GM10266 (cell line): ENCODE results near the gene MITD1.

Source experiments
- DNase-seq: peaks from one replicate; pipeline ENCODE4 v3.0.0; 2012; ENCODE audit errors: extremely low spot score
- TF ChIP-seq, protein P1 (sequence below): IDR thresholded peaks from 2 replicates; pipeline ENCODE4 v1.5.1; 2012; ENCODE audit warnings: mild to moderate bottlenecking, low read depth; ENCODE audit not compliant: control insufficient read depth, insufficient read depth; ENCODE audit errors: missing control alignments

The MITD1 gene

GRCh38 chr2:99153921-99154604 is 26.8 kb downstream of the MITD1 start:
- TF ChIP-seq, protein P1, sequence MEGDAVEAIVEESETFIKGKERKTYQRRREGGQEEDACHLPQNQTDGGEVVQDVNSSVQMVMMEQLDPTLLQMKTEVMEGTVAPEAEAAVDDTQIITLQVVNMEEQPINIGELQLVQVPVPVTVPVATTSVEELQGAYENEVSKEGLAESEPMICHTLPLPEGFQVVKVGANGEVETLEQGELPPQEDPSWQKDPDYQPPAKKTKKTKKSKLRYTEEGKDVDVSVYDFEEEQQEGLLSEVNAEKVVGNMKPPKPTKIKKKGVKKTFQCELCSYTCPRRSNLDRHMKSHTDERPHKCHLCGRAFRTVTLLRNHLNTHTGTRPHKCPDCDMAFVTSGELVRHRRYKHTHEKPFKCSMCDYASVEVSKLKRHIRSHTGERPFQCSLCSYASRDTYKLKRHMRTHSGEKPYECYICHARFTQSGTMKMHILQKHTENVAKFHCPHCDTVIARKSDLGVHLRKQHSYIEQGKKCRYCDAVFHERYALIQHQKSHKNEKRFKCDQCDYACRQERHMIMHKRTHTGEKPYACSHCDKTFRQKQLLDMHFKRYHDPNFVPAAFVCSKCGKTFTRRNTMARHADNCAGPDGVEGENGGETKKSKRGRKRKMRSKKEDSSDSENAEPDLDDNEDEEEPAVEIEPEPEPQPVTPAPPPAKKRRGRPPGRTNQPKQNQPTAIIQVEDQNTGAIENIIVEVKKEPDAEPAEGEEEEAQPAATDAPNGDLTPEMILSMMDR, result no peak
- no peak for DNase-seq

- TF ChIP-seq, protein P1, result no peak
- DNase-seq, result no peak
These were observed 28.5 kb downstream of the MITD1 start for GRCh38 chr2:99152199-99152895.

DNA sequence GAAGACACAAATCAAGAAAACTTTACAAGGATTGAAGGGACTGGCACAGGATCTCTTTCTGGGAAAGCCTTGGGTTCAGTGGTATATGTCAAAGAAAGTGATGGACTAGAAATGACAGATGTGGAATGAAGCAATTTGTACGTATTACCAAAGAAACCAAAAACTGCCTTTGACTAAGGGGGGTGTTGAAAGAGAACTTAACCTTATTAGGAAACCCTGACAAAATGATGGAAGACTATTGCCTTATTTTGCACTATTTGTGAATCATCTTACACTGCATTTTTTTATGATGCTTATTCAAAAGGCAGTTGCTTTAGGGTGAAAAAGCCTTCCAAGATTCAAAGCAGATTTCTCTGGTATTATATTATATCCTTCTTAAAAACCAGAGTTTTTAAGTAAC is 30.2 kb downstream of the MITD1 start:
- TF ChIP-seq, protein P1, result no peak
- no peak for DNase-seq

DNA sequence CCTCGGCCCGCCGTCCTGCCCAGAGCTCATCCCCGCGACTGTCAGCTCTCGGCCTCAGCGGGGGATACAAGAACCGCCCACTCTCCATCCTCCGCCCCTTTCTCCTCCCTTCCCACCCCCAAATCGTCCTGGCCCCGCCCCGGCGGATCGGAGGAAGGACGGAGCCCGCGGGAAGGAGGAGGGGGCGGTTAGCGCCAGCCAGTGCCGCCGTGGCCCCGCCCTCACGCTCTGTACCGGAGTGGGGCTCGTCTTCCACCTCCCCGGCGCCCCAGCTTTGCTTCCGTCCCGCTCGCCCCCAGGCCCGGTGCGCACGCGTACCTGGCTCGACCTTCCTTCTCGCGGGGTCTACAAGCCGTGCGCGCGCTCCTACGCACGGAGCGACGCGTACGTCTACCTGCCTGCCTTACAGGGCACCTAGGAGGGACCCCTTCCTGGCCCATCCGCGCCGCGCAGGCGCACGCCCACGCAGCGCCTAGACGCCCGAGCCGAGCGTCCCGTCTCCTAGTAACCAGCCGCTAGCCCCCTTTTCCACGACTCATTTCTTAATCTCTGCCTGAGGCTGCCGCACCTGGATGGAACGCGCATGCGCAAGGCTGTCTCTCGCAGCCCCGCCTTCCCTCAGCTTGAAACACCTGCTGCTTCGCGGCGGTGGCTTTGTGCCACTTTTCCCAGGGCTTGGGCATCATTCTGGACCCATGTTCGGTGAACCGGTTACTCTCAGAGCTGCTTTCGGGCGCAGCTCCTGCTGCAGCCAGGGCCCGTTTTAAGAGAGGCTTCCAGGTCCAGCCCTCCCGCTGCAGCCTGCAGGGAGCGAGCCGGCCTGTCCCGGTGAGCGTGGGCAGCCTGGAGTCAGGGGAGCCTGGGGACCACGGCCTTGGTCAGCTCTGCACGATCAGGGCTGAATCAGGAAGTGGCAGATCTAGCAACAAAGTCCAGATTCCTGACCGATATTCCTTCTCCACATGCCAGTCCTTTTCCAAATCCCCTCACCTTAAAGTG is 39.4 kb downstream of the MITD1 start, which contains the start of gene C2orf15:
Gene C2orf15 (plus strand): TSS at position 598 of the 999 bp plus-strand sequence. CDS start 8,852 bp downstream, outside the sequence.
- TF ChIP-seq, protein P1, result no peak
- DNase-seq, result peak; percentile 91

DNA sequence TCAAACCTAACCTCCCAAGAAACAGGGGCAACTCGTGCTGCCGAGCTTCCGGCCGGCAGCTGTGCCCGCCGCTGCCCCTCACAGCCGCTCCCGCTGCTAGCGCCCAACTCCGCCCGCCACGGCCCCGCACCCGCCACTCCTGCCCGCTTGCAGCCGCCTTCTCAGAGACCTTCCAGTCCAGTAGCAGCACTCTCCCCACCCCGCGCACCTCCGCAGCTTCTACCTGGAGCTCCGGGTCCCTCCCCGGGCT is 40.1 kb downstream of the MITD1 start:
- TF ChIP-seq, protein P1, result no peak
- no peak for DNase-seq

DNA sequence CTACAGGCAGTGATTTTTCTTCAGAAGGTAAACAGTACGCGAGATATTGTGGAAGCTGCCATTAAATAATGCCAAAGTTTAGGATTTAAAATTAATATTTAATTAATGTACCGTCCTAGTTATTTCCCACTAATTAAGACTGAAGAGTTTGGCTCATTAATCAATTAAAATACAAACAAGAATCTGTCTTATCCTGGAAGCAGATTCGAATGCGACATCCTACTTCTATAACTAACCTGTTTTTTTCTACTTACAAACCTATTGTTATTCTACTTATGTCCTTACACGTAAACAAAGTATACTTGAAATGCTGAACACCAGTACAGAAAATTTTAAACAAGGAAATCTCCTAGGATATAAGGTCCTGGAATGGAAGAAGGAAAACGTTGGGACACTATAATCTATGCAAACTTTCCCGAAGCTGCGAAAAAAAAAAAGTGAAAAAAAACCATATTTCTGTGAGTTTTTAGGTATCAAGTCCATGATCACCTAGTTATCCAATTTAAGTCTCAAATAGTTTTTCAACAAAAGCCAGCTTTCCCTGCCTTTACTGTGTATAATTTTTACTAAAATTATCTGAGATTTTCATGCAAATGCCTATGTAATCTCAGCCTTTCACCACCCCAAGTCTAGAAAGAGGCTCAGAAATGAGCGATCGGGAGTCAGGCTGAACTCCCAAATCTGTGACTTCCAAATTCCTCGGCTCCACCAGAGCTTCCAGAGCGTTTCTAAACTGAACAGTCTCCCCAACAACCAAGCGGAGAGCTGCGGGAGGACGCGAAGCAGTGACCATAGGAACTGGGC is 40.6 kb downstream of the MITD1 start:
- DNase-seq, result no peak
- TF ChIP-seq, protein P1, result no peak
